PC-3 (cell line): Measurements from ENCODE around the gene AACS. TPM values are rescaled to one million over a fixed set of nuclear protein-coding genes. Genes with fewer than 3 reads are reported as not detected.
A peak's percentile ranks its signal among the peaks of the same experiment; 100 is the strongest.

Experiments
- ATAC-seq: fragments of 200-7000 bp; cut with Tn5 transposase; 2 replicates; pipeline ENCODE4 v1.9.1; 2020; ENCODE audit warnings: mild to moderate bottlenecking, moderate library complexity
- BruUV-seq: library from RNA; stranded (reverse); fragments of 400-500 nt; replicated peaks from 2 replicates; lab custom pipeline; 2021; lab: Mats Ljungman, UMichigan
- CTCF ChIA-PET: fragments of 300-600 bp; sonication (Branson Sonifier 250); formaldehyde crosslinking; loops from one replicate; lab custom pipeline; 2022; ENCODE audit warnings: antibody characterized with exemption; lab: Charles Lee
- POLR2A ChIA-PET: fragments of 300-600 bp; sonication (Branson Sonifier 250); formaldehyde crosslinking; loops from one replicate; lab custom pipeline; 2022; ENCODE audit warnings: antibody characterized with exemption; ENCODE audit not compliant: unreplicated experiment; lab: Charles Lee
- DNase-seq: peaks from one replicate; pipeline ENCODE4 v3.0.0-alpha.2; 2015
- H2AFZ ChIP-seq: fragments of 300-600 bp; sonication (generic); 2 replicates; pipeline ENCODE4 v1.6.0; 2016; ENCODE audit warnings: antibody characterized with exemption, low read length
- H3F3A ChIP-seq: fragments of 300-600 bp; sonication (generic); one replicate; pipeline ENCODE4 v1.6.0; 2017; ENCODE audit warnings: antibody characterized with exemption, low read length, control low read depth, mild to moderate bottlenecking; ENCODE audit not compliant: unreplicated experiment
- H3K27ac ChIP-seq: fragments of 300-600 bp; sonication (generic); 2 replicates; pipeline ENCODE4 v1.5.1; 2016; ENCODE audit warnings: mild to moderate bottlenecking, low read length
- H3K27me3 ChIP-seq: fragments of 300-600 bp; sonication (generic); 2 replicates; pipeline ENCODE4 v1.6.1; 2016; ENCODE audit warnings: low read length, mixed read lengths
- H3K36me3 ChIP-seq: fragments of 300-600 bp; sonication (generic); 2 replicates; pipeline ENCODE4 v1.6.1; 2016; ENCODE audit warnings: low read depth, mixed run types, low read length, mixed read lengths
- H3K4me1 ChIP-seq: fragments of 300-600 bp; sonication (generic); 2 replicates; pipeline ENCODE4 v1.5.1; 2016; ENCODE audit warnings: low read length; ENCODE audit not compliant: insufficient read depth
- H3K4me2 ChIP-seq: fragments of 300-600 bp; sonication (generic); 2 replicates; pipeline ENCODE4 v1.6.0; 2016; ENCODE audit warnings: low read length
- H3K4me3 ChIP-seq: fragments of 300-600 bp; sonication (generic); 2 replicates; pipeline ENCODE4 v1.5.1; 2016; ENCODE audit warnings: mild to moderate bottlenecking, low read length, mixed read lengths
- H3K79me2 ChIP-seq: fragments of 300-600 bp; sonication (generic); 2 replicates; pipeline ENCODE4 v1.6.1; 2017; ENCODE audit warnings: low read length, mixed read lengths
- H3K9ac ChIP-seq: fragments of 300-600 bp; sonication (generic); 2 replicates; pipeline ENCODE4 v1.6.0; 2016; ENCODE audit warnings: mild to moderate bottlenecking, low read length
- H3K9me2 ChIP-seq: fragments of 300-600 bp; sonication (generic); replicated peaks from 2 replicates; pipeline ENCODE4 v1.6.1; 2016; ENCODE audit warnings: mixed run types, low read length, mixed read lengths
- H3K9me3 ChIP-seq: fragments of 300-600 bp; sonication (generic); 2 replicates; pipeline ENCODE4 v1.6.1; 2016; ENCODE audit warnings: low read length, mixed read lengths
- H4K20me1 ChIP-seq: fragments of 300-600 bp; sonication (generic); 2 replicates; pipeline ENCODE4 v1.6.1; 2016; ENCODE audit warnings: low read length, mixed read lengths
- CTCF ChIP-seq: fragments of 300-600 bp; sonication (generic); conservative IDR thresholded peaks from 2 replicates; pipeline ENCODE4 v1.5.1; 2017; ENCODE audit warnings: antibody characterized with exemption, low read depth, mild to moderate bottlenecking, low read length
- EZH2 ChIP-seq: fragments of 300-600 bp; sonication (generic); IDR thresholded peaks from one replicate; pipeline ENCODE4 v1.6.1; 2017; ENCODE audit warnings: antibody characterized with exemption, mild to moderate bottlenecking, low read length; ENCODE audit not compliant: unreplicated experiment
- EZH2phosphoT487 ChIP-seq: fragments of 300-600 bp; sonication (generic); IDR thresholded peaks from 2 replicates; pipeline ENCODE4 v1.6.1; 2018; ENCODE audit warnings: mild to moderate bottlenecking, antibody characterized with exemption, low read length, borderline replicate concordance
- intact Hi-C: fragments of 100-400 bp; cut with micrococcal nuclease; formaldehyde crosslinking; loops from 2 replicates; pipeline ENCODE4 v1.9.0; 2023
- total RNA-seq: library from RNA; depleted of rRNA; stranded (reverse); fragments of >200 nt; gene quantifications from 2 replicates; pipeline ENCODE4 v1.2.3, GENCODE V29; 2014

Gene AACS
- total RNA-seq, 1 experiment from 2014 or later: 31.9 TPM

- H3K9me3 ChIP-seq: no peaks in the 10 kb centered on the region
- no peak for ATAC-seq
- no peak overlapping the region for H3K9ac ChIP-seq
- H3F3A ChIP-seq: no peaks in the 10 kb centered on the region
- BruUV-seq: no TSS peak
- H3K4me2 ChIP-seq: no peak overlapping the region
- no peak overlapping the region for H2AFZ ChIP-seq
- H3K36me3 ChIP-seq: peaks cover 6% of the 10 kb centered on the region; the same call in 1 of the 2 replicates
- TF ChIP-seq CTCF: no peak
- TF ChIP-seq EZH2: no peak
- TF ChIP-seq EZH2phosphoT487: no peak
- POLR2A ChIA-PET: no interaction called here
- peaks cover 22% of the 10 kb centered on the region for H3K4me1 ChIP-seq
- no peak overlapping the region for H3K4me3 ChIP-seq
- no peaks in the 10 kb centered on the region for H3K9me2 ChIP-seq
- 0 out of 2 replicates have a peak, but pooled peaks cover 4% of the 10 kb centered on the region for H4K20me1 ChIP-seq
- H3K27me3 ChIP-seq: no peaks in the 10 kb centered on the region
- H3K27ac ChIP-seq: no peak overlapping the region
- peaks cover 65% of the 10 kb centered on the region for H3K79me2 ChIP-seq
- intact Hi-C loops: no loop called here
- CTCF ChIA-PET: no interaction called here
- DNase-seq: no peak
These were observed 3.2 kb downstream of the AACS start for GRCh38 chr12:125068391-125068790.

GRCh38 chr12:125069616-125070015 lies 4.4 kb downstream of the AACS start:
- Histone ChIP-seq H3K4me2 (no peak overlapping the region), H3K9me2 (no peaks in the 10 kb centered on the region), H3K79me2 (peaks cover 65% of the 10 kb centered on the region), H3K9ac (no peak overlapping the region), H3K4me1 (peaks cover 19% of the 10 kb centered on the region), H3K36me3 (peaks cover 13% of the 10 kb centered on the region; the same call in 1 of the 2 replicates), H3K9me3 (no peaks in the 10 kb centered on the region), H3K27ac (no peak overlapping the region), H3K4me3 (no peak overlapping the region), H4K20me1 (0 out of 2 replicates have a peak, but pooled peaks cover 4% of the 10 kb centered on the region), H3F3A (no peaks in the 10 kb centered on the region), H2AFZ (no peak overlapping the region), H3K27me3 (no peaks in the 10 kb centered on the region)
- ChIA-PET CTCF (no interaction called here), POLR2A (no interaction called here)
- ATAC-seq (no peak), DNase-seq (no peak)
- TF ChIP-seq EZH2 (no peak), EZH2phosphoT487 (no peak), CTCF (no peak)
- no TSS peak for BruUV-seq
- intact Hi-C loops: no loop called here

- H3K27me3 ChIP-seq: no peaks in the 10 kb centered on the region
- TF ChIP-seq EZH2 (no peak), CTCF (0 out of 2 replicates have a peak, but pooled peaks have one; percentile 14)
- peaks cover 65% of the 10 kb centered on the region for H3K79me2 ChIP-seq
- H3F3A ChIP-seq: no peaks in the 10 kb centered on the region
- H2AFZ ChIP-seq: no peak overlapping the region
- CTCF ChIA-PET: no interaction called here
- no peak for ATAC-seq
- H3K27ac ChIP-seq: no peak overlapping the region
- DNase-seq: no peak
- no peaks in the 10 kb centered on the region for H3K9me2 ChIP-seq
- no peak overlapping the region for H3K4me2 ChIP-seq
- intact Hi-C loops: no loop called here
- no TSS peak for BruUV-seq
- H3K36me3 ChIP-seq: peaks cover 13% of the 10 kb centered on the region; the same call in 1 of the 2 replicates
- no peak overlapping the region for H3K4me3 ChIP-seq
- no peak overlapping the region for H3K9ac ChIP-seq
- POLR2A ChIA-PET: no interaction called here
- no peaks in the 10 kb centered on the region for H3K9me3 ChIP-seq
- H3K4me1 ChIP-seq: peaks cover 16% of the 10 kb centered on the region
- 0 out of 2 replicates have a peak, but pooled peaks cover 4% of the 10 kb centered on the region for H4K20me1 ChIP-seq
These were observed 4.9 kb downstream of the AACS start for GRCh38 chr12:125070112-125070511.
